Loucy (cell line): ENCODE results near the gene FAR2.
A peak's percentile ranks its signal among the peaks of the same experiment; 100 is the strongest.

ENCODE experiments used
- H2AFZ ChIP-seq: fragments of 200-600 bp; sonication (generic); 2 replicates; pipeline ENCODE4 v1.6.0; 2016; ENCODE audit warnings: antibody characterized with exemption, mild to moderate bottlenecking, low read length, moderate library complexity
- H3F3A ChIP-seq: fragments of 200-600 bp; 2 replicates; pipeline ENCODE4 v1.6.0; 2016; ENCODE audit warnings: antibody characterized with exemption, low read depth, mild to moderate bottlenecking
- H3K27me3 ChIP-seq: fragments of 200-600 bp; sonication (generic); 2 replicates; pipeline ENCODE4 v1.6.1; 2014; ENCODE audit warnings: low read length, mild to moderate bottlenecking; ENCODE audit not compliant: insufficient read depth, poor library complexity, severe bottlenecking
- H3K36me3 ChIP-seq: fragments of 200-600 bp; sonication (generic); 2 replicates; pipeline ENCODE4 v1.6.1; 2016; ENCODE audit warnings: low read length; ENCODE audit not compliant: insufficient read depth
- H3K4me1 ChIP-seq: fragments of 200-600 bp; sonication (generic); 2 replicates; pipeline ENCODE4 v1.5.1; 2014; ENCODE audit warnings: low read length, mild to moderate bottlenecking; ENCODE audit not compliant: insufficient read depth, poor library complexity, severe bottlenecking
- H3K4me2 ChIP-seq: fragments of 200-600 bp; sonication (generic); 2 replicates; pipeline ENCODE4 v1.6.0; 2014; ENCODE audit warnings: antibody characterized with exemption, low read length, low read depth, mild to moderate bottlenecking; ENCODE audit not compliant: poor library complexity, severe bottlenecking
- H3K4me3 ChIP-seq: fragments of 200-600 bp; sonication (generic); 2 replicates; pipeline ENCODE4 v1.5.1; 2014; ENCODE audit warnings: low read length, mild to moderate bottlenecking, mixed read lengths; ENCODE audit not compliant: poor library complexity, severe bottlenecking
- H3K79me2 ChIP-seq: fragments of 200-600 bp; sonication (generic); 2 replicates; pipeline ENCODE4 v1.6.1; 2014; ENCODE audit warnings: low read length; ENCODE audit not compliant: insufficient read depth
- H3K9ac ChIP-seq: fragments of 200-600 bp; sonication (generic); 2 replicates; pipeline ENCODE4 v1.6.0; 2014; ENCODE audit warnings: mild to moderate bottlenecking, low read depth, low read length, moderate library complexity; ENCODE audit not compliant: poor library complexity, severe bottlenecking
- H3K9me2 ChIP-seq: fragments of 200-600 bp; sonication (generic); replicated peaks from 2 replicates; pipeline ENCODE4 v1.6.1; 2016; ENCODE audit warnings: low read depth, low read length, mixed read lengths
- H3K9me3 ChIP-seq: fragments of 200-600 bp; sonication (generic); 2 replicates; pipeline ENCODE4 v1.6.1; 2014; ENCODE audit warnings: mild to moderate bottlenecking, antibody characterized with exemption, low read length, low read depth; ENCODE audit not compliant: insufficient read depth
- H4K20me1 ChIP-seq: fragments of 200-600 bp; sonication (generic); 2 replicates; pipeline ENCODE4 v1.6.0; 2014; ENCODE audit warnings: antibody characterized with exemption, low read length, mild to moderate bottlenecking; ENCODE audit not compliant: insufficient read depth, poor library complexity, severe bottlenecking
- CTCF ChIP-seq: fragments of 200-600 bp; sonication (generic); conservative IDR thresholded peaks from 2 replicates; pipeline ENCODE4 v1.5.1; 2014; ENCODE audit warnings: mild to moderate bottlenecking, antibody characterized with exemption, low read length
- EZH2phosphoT487 ChIP-seq: fragments of 200-600 bp; IDR thresholded peaks from 2 replicates; pipeline ENCODE4 v1.6.1; 2018; ENCODE audit warnings: antibody characterized with exemption, mild to moderate bottlenecking, moderate library complexity, borderline replicate concordance

Gene FAR2

GRCh38 chr12:29148596-29148910 lies 525 bp upstream of the FAR2 start:
- Histone ChIP-seq H3K36me3 (no peaks in the 10 kb centered on the region), H2AFZ (peak overlapping the region; percentile 88), H3K9me3 (no peaks in the 10 kb centered on the region), H3K4me1 (peaks cover 49% of the 10 kb centered on the region), H3F3A (peaks cover 8% of the 10 kb centered on the region; the same call in 1 of the 2 replicates), H4K20me1 (no peaks in the 10 kb centered on the region), H3K4me3 (peak overlapping the region; percentile 78), H3K9ac (peak overlapping the region; percentile 98), H3K27me3 (no peaks in the 10 kb centered on the region), H3K4me2 (peak overlapping the region; percentile 94), H3K79me2 (peaks cover 64% of the 10 kb centered on the region), H3K9me2 (no peaks in the 10 kb centered on the region)
- TF ChIP-seq CTCF (no peak), EZH2phosphoT487 (no peak)

GRCh38 chr12:29149691-29150281 lies 708 bp downstream of the FAR2 start:
- Histone ChIP-seq H3K36me3 (no peaks in the 10 kb centered on the region), H3F3A (peaks cover 8% of the 10 kb centered on the region; the same call in 1 of the 2 replicates), H3K9ac (peak overlapping the region; percentile 98), H3K4me2 (peak overlapping the region; percentile 94), H3K79me2 (peaks cover 75% of the 10 kb centered on the region), H3K4me1 (peaks cover 59% of the 10 kb centered on the region), H2AFZ (peak overlapping the region; percentile 88), H3K4me3 (peak overlapping the region; percentile 78), H3K27me3 (no peaks in the 10 kb centered on the region), H3K9me2 (no peaks in the 10 kb centered on the region), H3K9me3 (no peaks in the 10 kb centered on the region), H4K20me1 (no peaks in the 10 kb centered on the region)
- no peak for TF ChIP-seq CTCF
- TF ChIP-seq EZH2phosphoT487: no peak

- no peaks in the 10 kb centered on the region for H4K20me1 ChIP-seq
- H3K4me1 ChIP-seq: peaks cover 66% of the 10 kb centered on the region
- TF ChIP-seq EZH2phosphoT487 (no peak), CTCF (no peak)
- H3K27me3 ChIP-seq: no peaks in the 10 kb centered on the region
- H3K36me3 ChIP-seq: no peaks in the 10 kb centered on the region
- peak overlapping the region; percentile 94 for H3K4me2 ChIP-seq
- no peak overlapping the region for H2AFZ ChIP-seq
- H3K79me2 ChIP-seq: peaks cover 82% of the 10 kb centered on the region
- H3K4me3 ChIP-seq: peak overlapping the region; percentile 78
- no peaks in the 10 kb centered on the region for H3K9me3 ChIP-seq
- H3F3A ChIP-seq: peaks cover 8% of the 10 kb centered on the region; the same call in 1 of the 2 replicates
- H3K9me2 ChIP-seq: no peaks in the 10 kb centered on the region
- peak overlapping the region; percentile 98 for H3K9ac ChIP-seq
These were observed 1.4 kb downstream of the FAR2 start for GRCh38 chr12:29150462-29150861.
